Upper lobe of left lung (tissue), 6 donors: ENCODE measurements around the gene SMPD3. TPM values are rescaled to one million over a fixed set of nuclear protein-coding genes. Genes with fewer than 3 reads are reported as not detected.
A peak's percentile ranks its signal among the peaks of the same experiment; 100 is the strongest.

Experiments
- ATAC-seq, 2 donors: fragments of 200-7000 bp; cut with Tn5 transposase; one replicate each; pipeline ENCODE4 v1.9.1; 2022; ENCODE audit warnings: mild to moderate bottlenecking in 2 of 2, moderate library complexity in 2 of 2; ENCODE audit not compliant: low FRiP score in 2 of 2
- DNase-seq, 2 donors: peaks; one replicate each; pipeline ENCODE4 v3.0.0-alpha.2; 2019 to 2020
- H3K27ac ChIP-seq, 4 donors: fragments of 200-600 bp; sonication (generic); one replicate each; pipeline ENCODE4 v1.5.1; 2016 to 2019
- H3K27me3 ChIP-seq, 4 donors: fragments of 200-600 bp; sonication (generic); one replicate each; pipeline ENCODE4 v1.5.1; 2017 to 2019
- H3K36me3 ChIP-seq, 4 donors: fragments of 200-600 bp; sonication (generic); one replicate each; pipeline ENCODE4 v1.5.1; 2016 to 2019
- H3K4me1 ChIP-seq, 4 donors: fragments of 200-600 bp; sonication (generic); one replicate each; pipeline ENCODE4 v1.5.1; 2018 to 2019
- H3K4me3 ChIP-seq, 4 donors: fragments of 200-600 bp; sonication (generic); one replicate each; pipeline ENCODE4 v1.5.1; 2017 to 2019; ENCODE audit warnings: mild to moderate bottlenecking in 2 of 4, moderate library complexity in 1 of 4
- H3K9me3 ChIP-seq, 4 donors: fragments of 200-600 bp; sonication (generic); one replicate each; pipeline ENCODE4 v1.5.1; 2018 to 2019
- EP300 ChIP-seq, 4 donors: sonication (generic); formaldehyde crosslinking; IDR thresholded peaks; one replicate each; pipeline ENCODE4 v1.5.1; 2017; ENCODE audit warnings: antibody characterized with exemption in 4 of 4, control low read depth in 2 of 4
- POLR2A ChIP-seq, 4 donors: fragments of 450-650 bp; IDR thresholded peaks; one replicate each; pipeline ENCODE4 v1.5.1; 2016 to 2017; ENCODE audit warnings: antibody characterized with exemption in 4 of 4, mild to moderate bottlenecking in 2 of 4
- POLR2AphosphoS5 ChIP-seq, 2 donors: sonication (generic); formaldehyde crosslinking; IDR thresholded peaks; one replicate each; pipeline ENCODE4 v1.5.1; 2017; ENCODE audit warnings: antibody characterized with exemption in 2 of 2
- WGBS, 2 donors: methylation state at CpG; one replicate each; pipeline ENCODE4 v1.1.5; 2017 to 2018; 5-methylcytosine and 5-hydroxymethylcytosine counted together
- total RNA-seq, 6 donors: library from RNA; depleted of rRNA in 4 of 6; stranded (reverse); fragments of >200 nt in 4 of 6; gene quantifications; one replicate each; pipeline versions ENCODE4 v1.1.0 to v1.2.1, GENCODE V29; 2016 to 2021
- TF ChIP-seq, protein P1 (sequence below), 6 experiments: fragments of 450-650 bp in 4 of 6; fragments of 200-600 bp in 2 of 6; sonication (generic) in 2 of 6; IDR thresholded peaks; one replicate each; pipeline ENCODE4 v1.5.1; 2016 to 2019; ENCODE audit warnings: antibody characterized with exemption in 6 of 6
- donor health status: DM: no; HTN: no; CAD: no; lungs with moderate emphysema.
- donor health status: DM: no; HTN: yes; CAD: no; lungs with severe emphysema.

Gene SMPD3
- total RNA-seq, 6 donors from 2014 or later, result 1.2 to 10.7 (median 3.2) TPM

DNA sequence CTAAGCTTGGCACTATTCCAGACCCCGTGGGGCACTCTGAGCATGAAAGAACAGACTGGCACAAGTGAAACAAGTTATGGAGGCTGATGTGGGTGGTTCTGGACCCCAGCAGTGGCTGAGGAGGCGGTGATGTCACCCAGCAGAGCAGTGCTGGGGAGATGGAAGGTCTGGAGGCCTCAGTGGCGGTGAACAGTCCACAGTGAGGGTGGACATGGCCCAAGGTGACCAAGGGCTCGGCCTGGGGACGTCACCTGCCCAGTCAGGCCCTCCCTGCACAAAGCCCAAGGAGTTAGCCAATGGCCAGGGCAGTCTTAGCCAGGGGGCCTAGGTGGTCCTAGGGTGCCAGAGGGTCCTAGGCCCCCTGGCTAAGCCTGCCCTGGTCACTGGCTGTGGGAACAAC is 24.5 kb downstream of the SMPD3 start:
- no peak for TF ChIP-seq POLR2A (IDR thresholded peaks at IDR 0.05)
- TF ChIP-seq EP300 (IDR thresholded peaks at IDR 0.05), result no peak
- TF ChIP-seq POLR2AphosphoS5 (IDR thresholded peaks at IDR 0.05), result no peak
- TF ChIP-seq, protein P1, sequence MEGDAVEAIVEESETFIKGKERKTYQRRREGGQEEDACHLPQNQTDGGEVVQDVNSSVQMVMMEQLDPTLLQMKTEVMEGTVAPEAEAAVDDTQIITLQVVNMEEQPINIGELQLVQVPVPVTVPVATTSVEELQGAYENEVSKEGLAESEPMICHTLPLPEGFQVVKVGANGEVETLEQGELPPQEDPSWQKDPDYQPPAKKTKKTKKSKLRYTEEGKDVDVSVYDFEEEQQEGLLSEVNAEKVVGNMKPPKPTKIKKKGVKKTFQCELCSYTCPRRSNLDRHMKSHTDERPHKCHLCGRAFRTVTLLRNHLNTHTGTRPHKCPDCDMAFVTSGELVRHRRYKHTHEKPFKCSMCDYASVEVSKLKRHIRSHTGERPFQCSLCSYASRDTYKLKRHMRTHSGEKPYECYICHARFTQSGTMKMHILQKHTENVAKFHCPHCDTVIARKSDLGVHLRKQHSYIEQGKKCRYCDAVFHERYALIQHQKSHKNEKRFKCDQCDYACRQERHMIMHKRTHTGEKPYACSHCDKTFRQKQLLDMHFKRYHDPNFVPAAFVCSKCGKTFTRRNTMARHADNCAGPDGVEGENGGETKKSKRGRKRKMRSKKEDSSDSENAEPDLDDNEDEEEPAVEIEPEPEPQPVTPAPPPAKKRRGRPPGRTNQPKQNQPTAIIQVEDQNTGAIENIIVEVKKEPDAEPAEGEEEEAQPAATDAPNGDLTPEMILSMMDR (IDR thresholded peaks at IDR 0.05), result no peak
- Histone ChIP-seq H3K27ac (no peak overlapping the region), H3K36me3 (no peaks in the 10 kb centered on the region), H3K9me3 (no peaks in the 10 kb centered on the region), H3K27me3 (no peaks in the 10 kb centered on the region), H3K4me1 (peaks cover 0 to under 1% (median 0%) of the 10 kb centered on the region in 4 donors), H3K4me3 (no peak overlapping the region)
- DNase-seq, result peak in 1 of 2 donors; percentile 36
- ATAC-seq, result no peak
- WGBS, 2 donors, result 74 to 75% methylated on average over 3 to 5 of the region's 5 CpGs

- Histone ChIP-seq H3K27me3 (no peaks in the 10 kb centered on the region), H3K4me3 (no peak overlapping the region), H3K36me3 (no peaks in the 10 kb centered on the region), H3K9me3 (no peaks in the 10 kb centered on the region), H3K27ac (no peak overlapping the region), H3K4me1 (peaks cover 2 to 13% (median 11%) of the 10 kb centered on the region in 4 donors)
- 91 to 96% methylated on average over 4 of the region's 4 CpGs for WGBS, 2 donors
- TF ChIP-seq POLR2A (IDR thresholded peaks at IDR 0.05) (no peak), POLR2AphosphoS5 (IDR thresholded peaks at IDR 0.05) (no peak), EP300 (IDR thresholded peaks at IDR 0.05) (no peak)
- TF ChIP-seq, protein P1 (IDR thresholded peaks at IDR 0.05), result no peak
- no peak for ATAC-seq
- no peak for DNase-seq
These were observed 25.8 kb downstream of the SMPD3 start for GRCh38 chr16:68422396-68422960.

GRCh38 chr16:68421076-68421475 is 27.2 kb downstream of the SMPD3 start:
- ATAC-seq (no peak), DNase-seq (peak in 1 of 2 donors; percentile 6)
- no peaks in the 10 kb centered on the region for H3K36me3 ChIP-seq
- no peaks in the 10 kb centered on the region for H3K9me3 ChIP-seq
- 95 to 99% methylated on average over 4 to 5 of the region's 5 CpGs for WGBS, 2 donors
- no peak overlapping the region for H3K27ac ChIP-seq
- no peak overlapping the region for H3K4me3 ChIP-seq
- H3K4me1 ChIP-seq, result peaks cover 14 to 27% (median 23%) of the 10 kb centered on the region in 4 donors
- no peak for TF ChIP-seq POLR2A (IDR thresholded peaks at IDR 0.05)
- TF ChIP-seq, protein P1 (IDR thresholded peaks at IDR 0.05), result no peak
- TF ChIP-seq EP300 (IDR thresholded peaks at IDR 0.05), result no peak
- no peak for TF ChIP-seq POLR2AphosphoS5 (IDR thresholded peaks at IDR 0.05)
- H3K27me3 ChIP-seq, result no peaks in the 10 kb centered on the region

DNA sequence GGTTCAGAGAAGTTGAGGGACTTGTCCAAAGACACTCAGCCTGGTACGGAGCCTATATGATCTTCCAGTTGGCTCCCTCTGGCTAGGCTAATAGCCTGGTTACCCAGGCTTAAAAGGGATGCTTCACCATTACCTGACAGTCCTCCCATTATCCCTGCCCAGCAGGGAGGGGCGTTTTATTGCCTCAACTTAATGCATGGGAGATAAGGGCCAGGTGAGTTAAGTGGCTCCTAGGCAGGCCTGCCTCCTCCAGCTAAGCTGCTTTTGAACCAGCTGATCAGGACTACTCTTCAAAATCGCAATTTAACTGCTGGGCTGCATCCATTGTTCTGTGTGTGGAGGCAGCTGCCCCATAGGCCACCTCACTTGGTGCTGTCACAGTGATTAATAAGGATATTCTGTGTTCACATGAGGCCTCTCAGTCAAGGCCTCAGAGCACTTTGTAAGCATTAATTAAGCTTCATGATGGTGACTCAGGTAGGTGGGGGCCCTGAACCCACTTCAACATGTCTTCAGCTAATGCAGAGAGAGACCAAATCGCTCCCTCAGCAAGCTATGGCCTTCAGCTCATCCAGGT is 27.9 kb downstream of the SMPD3 start:
- no peak for DNase-seq
- 85 to 91% methylated on average over 2 to 4 of the region's 4 CpGs for WGBS, 2 donors

More for the DNA sequence above, 27.9 kb downstream of the SMPD3 start:
- H3K9me3 ChIP-seq, result no peaks in the 10 kb centered on the region
- no peak overlapping the region for H3K4me3 ChIP-seq
- H3K4me1 ChIP-seq, result peaks cover 14 to 33% (median 25%) of the 10 kb centered on the region in 4 donors
- no peaks in the 10 kb centered on the region for H3K27me3 ChIP-seq
- no peak for TF ChIP-seq POLR2AphosphoS5 (IDR thresholded peaks at IDR 0.05)
- TF ChIP-seq POLR2A (IDR thresholded peaks at IDR 0.05), result no peak
- no peak for TF ChIP-seq EP300 (IDR thresholded peaks at IDR 0.05)
- TF ChIP-seq, protein P1 (IDR thresholded peaks at IDR 0.05), result no peak
- no peaks in the 10 kb centered on the region for H3K36me3 ChIP-seq
- no peak overlapping the region for H3K27ac ChIP-seq
- no peak for ATAC-seq
